Measurements from ENCODE around the gene ACACA.

ACACA gene

DNA sequence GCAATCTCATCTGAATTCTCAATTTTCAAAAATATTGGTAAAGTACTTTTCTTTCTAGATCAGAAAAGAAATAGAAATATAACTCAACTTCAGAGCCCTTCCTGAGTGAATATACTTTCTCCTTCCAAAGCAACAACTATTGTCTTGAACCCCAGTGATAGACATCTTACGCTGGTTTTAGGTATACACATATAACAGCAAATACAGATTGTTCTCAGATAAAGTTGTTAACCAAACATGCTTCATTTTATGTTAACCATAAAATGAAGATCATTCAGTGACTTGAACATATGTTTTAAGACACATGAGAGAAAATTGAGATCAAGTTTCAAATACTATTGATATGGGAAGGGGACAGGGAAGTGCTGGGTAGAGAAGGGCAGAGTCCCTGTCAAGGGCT is 84.5 kb downstream of the ACACA start:
- Histone ChIP-seq H3K36me3 (ENCODE audit: control insufficient read depth, insufficient read depth, low read length) (no peaks in the 10 kb centered on the region), H3K27me3 (replicated peaks; ENCODE audit: control insufficient read depth, insufficient read depth, low read length) (no peaks in the 10 kb centered on the region), H3K4me3 (replicated peaks; ENCODE audit: low read depth, low read length) (no peak overlapping the region)
- TF ChIP-seq, protein P1, sequence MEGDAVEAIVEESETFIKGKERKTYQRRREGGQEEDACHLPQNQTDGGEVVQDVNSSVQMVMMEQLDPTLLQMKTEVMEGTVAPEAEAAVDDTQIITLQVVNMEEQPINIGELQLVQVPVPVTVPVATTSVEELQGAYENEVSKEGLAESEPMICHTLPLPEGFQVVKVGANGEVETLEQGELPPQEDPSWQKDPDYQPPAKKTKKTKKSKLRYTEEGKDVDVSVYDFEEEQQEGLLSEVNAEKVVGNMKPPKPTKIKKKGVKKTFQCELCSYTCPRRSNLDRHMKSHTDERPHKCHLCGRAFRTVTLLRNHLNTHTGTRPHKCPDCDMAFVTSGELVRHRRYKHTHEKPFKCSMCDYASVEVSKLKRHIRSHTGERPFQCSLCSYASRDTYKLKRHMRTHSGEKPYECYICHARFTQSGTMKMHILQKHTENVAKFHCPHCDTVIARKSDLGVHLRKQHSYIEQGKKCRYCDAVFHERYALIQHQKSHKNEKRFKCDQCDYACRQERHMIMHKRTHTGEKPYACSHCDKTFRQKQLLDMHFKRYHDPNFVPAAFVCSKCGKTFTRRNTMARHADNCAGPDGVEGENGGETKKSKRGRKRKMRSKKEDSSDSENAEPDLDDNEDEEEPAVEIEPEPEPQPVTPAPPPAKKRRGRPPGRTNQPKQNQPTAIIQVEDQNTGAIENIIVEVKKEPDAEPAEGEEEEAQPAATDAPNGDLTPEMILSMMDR (IDR thresholded peaks at IDR 0.05; ENCODE audit: insufficient read depth, low read length, poor library complexity, severe bottlenecking), result no peak
- DNase-seq (ENCODE audit: extremely low read depth, insufficient read length), result no peak

DNA sequence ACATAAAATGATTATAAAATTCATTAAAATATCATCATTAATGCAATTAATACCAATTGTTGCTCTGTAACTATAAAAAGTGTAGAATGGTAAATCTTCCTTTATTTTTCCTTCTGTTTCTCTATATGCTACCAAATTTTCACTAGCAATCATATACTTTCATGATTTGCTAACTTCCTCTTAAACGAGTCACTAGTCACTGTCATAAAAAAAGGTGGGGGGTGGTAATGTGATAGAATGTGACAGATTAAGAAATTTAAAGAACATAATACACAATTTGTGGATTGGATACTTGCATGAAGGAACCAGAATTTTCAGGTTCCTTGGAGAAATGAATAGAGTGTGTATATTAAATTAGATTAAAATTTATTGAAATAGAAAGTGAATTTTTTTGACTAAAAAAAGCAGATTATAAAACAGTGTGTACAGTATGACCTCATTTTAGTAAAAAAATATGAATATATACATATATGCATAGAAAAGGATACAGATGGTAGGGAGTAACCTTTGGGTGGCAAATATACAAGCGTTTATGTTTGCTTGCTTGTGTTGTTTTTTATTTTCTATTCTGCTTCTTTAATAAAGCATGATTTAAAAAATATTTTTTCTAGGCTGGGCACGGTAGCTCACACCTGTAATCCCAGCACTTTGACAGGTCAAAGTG is 87.6 kb downstream of the ACACA start:
- no peak for DNase-seq (ENCODE audit: extremely low read depth, insufficient read length)
- Histone ChIP-seq H3K27me3 (replicated peaks; ENCODE audit: control insufficient read depth, insufficient read depth, low read length) (no peaks in the 10 kb centered on the region), H3K36me3 (ENCODE audit: control insufficient read depth, insufficient read depth, low read length) (no peaks in the 10 kb centered on the region), H3K4me3 (replicated peaks; ENCODE audit: low read depth, low read length) (no peak overlapping the region)
- TF ChIP-seq, protein P1 (IDR thresholded peaks at IDR 0.05; ENCODE audit: insufficient read depth, low read length, poor library complexity, severe bottlenecking), result no peak

DNA sequence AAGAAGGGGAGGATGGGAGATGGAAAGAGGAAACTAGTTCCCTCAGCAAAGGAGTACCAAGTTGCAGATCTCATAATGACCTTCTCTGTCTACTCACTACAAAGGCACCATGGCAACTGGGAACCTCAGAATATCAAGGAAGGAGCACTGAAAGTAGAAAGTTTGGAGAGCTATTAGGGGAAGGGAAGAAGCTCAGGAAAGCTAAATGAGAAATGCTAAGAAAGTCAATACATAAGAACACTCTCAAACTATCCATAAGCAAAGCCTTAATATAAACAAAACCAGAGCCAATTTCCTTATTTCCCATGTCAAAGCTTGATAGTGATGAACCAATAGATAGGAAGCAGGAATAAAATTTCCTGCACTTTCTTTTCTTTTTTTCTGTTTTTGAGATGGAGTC is 88.8 kb downstream of the ACACA start:
- H3K36me3 ChIP-seq (ENCODE audit: control insufficient read depth, insufficient read depth, low read length), result no peaks in the 10 kb centered on the region
- H3K4me3 ChIP-seq (replicated peaks; ENCODE audit: low read depth, low read length), result no peak overlapping the region
- TF ChIP-seq, protein P1 (IDR thresholded peaks at IDR 0.05; ENCODE audit: insufficient read depth, low read length, poor library complexity, severe bottlenecking), result no peak
- H3K27me3 ChIP-seq (replicated peaks; ENCODE audit: control insufficient read depth, insufficient read depth, low read length), result no peaks in the 10 kb centered on the region
- no peak for DNase-seq (ENCODE audit: extremely low read depth, insufficient read length)

DNA sequence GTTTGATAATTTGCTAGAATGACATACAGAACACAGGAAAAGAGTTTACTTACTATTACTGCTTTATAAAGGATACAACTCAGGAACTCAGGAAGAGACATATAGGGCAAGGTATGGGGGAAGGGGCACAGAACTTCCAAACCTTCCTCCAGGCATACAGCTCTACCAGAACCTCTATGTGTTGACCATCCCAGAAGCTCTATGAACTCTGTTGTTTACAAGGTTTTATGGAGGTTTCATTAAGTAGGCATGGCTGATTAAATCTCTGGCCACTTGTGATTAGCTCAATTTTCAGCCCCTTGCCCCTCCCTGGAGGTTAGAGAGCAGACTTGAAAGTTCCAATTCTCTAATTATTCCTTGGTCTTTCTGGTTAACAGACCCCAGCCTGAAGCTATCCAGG is 91.0 kb downstream of the ACACA start:
- TF ChIP-seq, protein P1 (IDR thresholded peaks at IDR 0.05; ENCODE audit: insufficient read depth, low read length, poor library complexity, severe bottlenecking), result no peak
- H3K36me3 ChIP-seq (ENCODE audit: control insufficient read depth, insufficient read depth, low read length), result no peaks in the 10 kb centered on the region
- no peak for DNase-seq (ENCODE audit: extremely low read depth, insufficient read length)
- H3K4me3 ChIP-seq (replicated peaks; ENCODE audit: low read depth, low read length), result no peak overlapping the region
- H3K27me3 ChIP-seq (replicated peaks; ENCODE audit: control insufficient read depth, insufficient read depth, low read length), result no peaks in the 10 kb centered on the region

DNA sequence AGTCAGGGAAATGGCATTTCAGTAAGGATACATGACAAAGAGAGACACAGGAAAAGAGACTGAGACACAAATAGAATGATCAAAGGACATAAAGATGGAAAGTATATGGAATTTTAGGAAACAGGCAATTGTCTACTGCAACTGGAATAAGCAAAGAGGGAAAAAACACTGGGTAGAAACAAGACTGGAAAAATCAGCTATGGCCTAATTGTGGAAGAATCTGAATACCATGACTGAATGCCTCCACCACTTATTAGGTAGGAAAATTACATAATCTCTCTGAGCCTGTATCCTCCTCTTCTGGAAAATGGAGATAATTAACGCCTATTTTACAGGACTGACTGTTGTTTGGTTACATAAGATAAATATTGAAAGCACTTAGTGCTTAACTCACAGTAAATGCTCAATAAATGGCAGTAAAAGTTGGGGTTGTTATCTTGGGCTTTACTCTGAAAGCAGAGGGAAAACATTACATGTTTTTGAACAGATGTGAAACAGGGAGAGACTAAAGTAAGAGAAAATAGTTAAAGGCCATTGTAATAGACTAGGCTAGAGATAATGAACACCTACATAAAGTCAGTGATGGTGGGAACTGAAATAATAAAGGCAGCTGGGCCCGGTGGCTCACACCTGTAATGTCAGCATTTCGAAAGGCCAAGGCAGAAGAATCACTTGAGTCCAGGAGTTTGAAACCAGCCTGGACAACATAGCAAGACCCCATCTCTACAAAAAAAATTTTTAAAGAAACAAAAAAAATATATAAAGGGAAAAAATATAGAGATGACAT is 94.3 kb downstream of the ACACA start:
- TF ChIP-seq, protein P1 (IDR thresholded peaks at IDR 0.05; ENCODE audit: insufficient read depth, low read length, poor library complexity, severe bottlenecking), result no peak
- H3K36me3 ChIP-seq (ENCODE audit: control insufficient read depth, insufficient read depth, low read length), result no peaks in the 10 kb centered on the region
- no peak overlapping the region for H3K4me3 ChIP-seq (replicated peaks; ENCODE audit: low read depth, low read length)
- no peak for DNase-seq (ENCODE audit: extremely low read depth, insufficient read length)
- H3K27me3 ChIP-seq (replicated peaks; ENCODE audit: control insufficient read depth, insufficient read depth, low read length), result no peaks in the 10 kb centered on the region

All from GM06990 (cell line).